RWPE1 (cell line): ENCODE data around the gene ASB6.
A peak's percentile ranks its signal among the peaks of the same experiment; 100 is the strongest.

Experiments used
- CTCF ChIA-PET: fragments of 350-600 bp; sonication (Branson Sonifier 250); formaldehyde crosslinking; extraction: SDS; loops from one replicate; lab custom pipeline; 2021; lab: Yijun Ruan, JAX
- POLR2A ChIA-PET: fragments of 400-600 bp; formaldehyde crosslinking; extraction: SDS; loops from one replicate; lab custom pipeline; 2020; ENCODE audit warnings: antibody characterized with exemption; ENCODE audit not compliant: low non-redundant PET; lab: Yijun Ruan, JAX
- DNase-seq: peaks from one replicate; pipeline ENCODE4 v3.0.0; 2012; ENCODE audit warnings: low spot score
- H3K27ac ChIP-seq: fragments of 450-650 bp; 2 replicates; pipeline ENCODE4 v1.5.1; 2017
- CTCF ChIP-seq: fragments of 450-650 bp; conservative IDR thresholded peaks from 2 replicates; pipeline ENCODE4 v1.5.1; 2017; ENCODE audit warnings: low read depth, mild to moderate bottlenecking

The ASB6 gene

GRCh38 chr9:129671519-129671918, 29.6 kb upstream of the ASB6 start:
- ChIA-PET CTCF (interaction anchor here (0.9 to 1.0 kb wide), 2 partner anchors 49 to 66 kb away, joined by 3 to 4 read pairs; no protein-coding TSS in a partner anchor), POLR2A (no interaction called here)
- H3K27ac ChIP-seq: no peak overlapping the region
- no peak for TF ChIP-seq CTCF
- no peak for DNase-seq

DNA sequence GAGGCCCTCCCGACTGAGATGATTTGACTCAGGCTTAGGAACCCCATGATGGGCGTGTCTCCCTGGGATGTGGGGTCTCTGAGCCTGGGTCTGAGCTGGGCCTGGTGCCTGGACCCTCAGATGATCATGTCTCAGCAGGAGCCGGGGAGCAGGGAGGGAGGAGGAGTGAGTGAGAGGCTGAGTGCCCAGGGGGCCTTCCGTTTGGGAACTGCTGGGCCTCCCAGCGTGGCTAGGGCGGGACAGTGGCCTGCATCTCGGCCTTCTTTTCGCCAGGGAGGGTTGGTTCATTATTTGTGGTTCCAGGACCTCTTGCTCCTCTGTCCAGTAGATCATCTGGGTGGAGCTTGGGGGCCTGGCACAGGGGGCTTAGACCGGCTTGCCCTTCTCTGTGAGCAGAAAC, 29.1 kb upstream of the ASB6 start:
- ChIA-PET POLR2A (no interaction called here), CTCF (interaction anchor here (1.0 kb wide), 1 partner anchor 50 kb away, joined by 3 read pairs; no protein-coding TSS in a partner anchor)
- no peak overlapping the region for H3K27ac ChIP-seq
- no peak for DNase-seq
- no peak for TF ChIP-seq CTCF

- no peak overlapping the region for H3K27ac ChIP-seq
- TF ChIP-seq CTCF: no peak
- ChIA-PET POLR2A (no interaction called here), CTCF (no interaction called here)
- DNase-seq: no peak
Observed at GRCh38 chr9:129669946-129670345, 28.0 kb upstream of the ASB6 start.

DNA sequence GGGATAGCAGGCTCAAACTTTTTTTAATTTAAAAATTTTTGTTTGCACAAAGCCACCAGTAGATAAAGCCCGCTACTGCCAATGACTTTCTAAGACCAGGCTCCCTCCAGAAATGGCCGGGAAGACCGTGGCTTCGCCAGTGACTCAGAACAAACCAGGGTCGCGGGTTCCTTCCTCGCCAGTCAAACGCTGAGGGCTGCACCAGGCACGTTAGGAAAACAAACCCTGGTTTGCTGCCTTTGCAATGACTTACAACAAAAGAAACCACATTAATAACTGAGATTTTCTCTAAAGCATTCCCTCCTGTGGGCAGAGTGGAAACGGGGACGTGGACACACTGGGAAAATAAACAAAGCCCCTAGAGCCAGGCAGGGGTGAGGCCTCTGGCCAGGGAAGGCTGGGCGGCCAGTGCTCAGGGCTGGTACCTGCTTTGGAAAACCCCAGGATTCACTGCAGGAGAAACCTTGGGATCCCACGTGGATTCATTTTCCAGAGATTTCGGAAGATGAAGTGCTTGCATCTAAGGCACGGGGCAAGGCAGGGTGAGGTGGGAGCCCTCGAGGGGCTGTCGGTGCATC, 27.3 kb upstream of the ASB6 start:
- CTCF ChIA-PET: no interaction called here
- no peak for DNase-seq
- POLR2A ChIA-PET: no interaction called here
- TF ChIP-seq CTCF: no peak
- H3K27ac ChIP-seq: peak overlapping the region; percentile 1; the same call in 1 of the 2 replicates

GRCh38 chr9:129667850-129668249, 25.9 kb upstream of the ASB6 start:
- ChIA-PET POLR2A (interaction anchor here (0.6 kb wide), 1 partner anchor 75 kb away, joined by 3 read pairs; no protein-coding TSS in a partner anchor), CTCF (interaction anchor here (0.9 to 1.1 kb wide), 2 partner anchors 17 to 123 kb away, joined by 4 read pairs; no protein-coding TSS in a partner anchor)
- TF ChIP-seq CTCF: no peak
- no peak for DNase-seq
- no peak overlapping the region for H3K27ac ChIP-seq

DNA sequence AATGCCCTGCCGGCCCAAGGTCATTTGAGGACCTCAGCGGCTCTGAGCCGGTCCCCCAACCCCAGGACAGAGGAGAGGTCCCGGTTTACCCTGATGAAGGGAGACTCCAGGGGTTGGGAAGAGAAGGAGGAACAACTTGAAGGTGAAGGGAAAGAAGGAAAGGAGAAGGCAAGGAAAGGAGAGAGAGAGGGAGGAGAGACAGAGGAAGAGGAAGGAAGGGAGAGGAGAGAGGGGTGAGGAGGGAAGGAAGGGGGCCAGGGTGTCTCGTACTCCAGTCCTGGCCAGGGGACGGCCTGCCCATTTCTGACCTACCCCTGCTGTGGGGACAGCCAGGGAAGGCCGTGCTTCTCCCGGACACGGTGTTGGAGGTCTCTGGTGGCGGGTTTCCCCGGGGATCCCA, 25.4 kb upstream of the ASB6 start:
- no peak for DNase-seq
- no peak overlapping the region for H3K27ac ChIP-seq
- POLR2A ChIA-PET: interaction anchor here (0.6 kb wide), 1 partner anchor 75 kb away, joined by 3 read pairs; no protein-coding TSS in a partner anchor
- no peak for TF ChIP-seq CTCF
- CTCF ChIA-PET: interaction anchor here (0.9 to 1.1 kb wide), 2 partner anchors 18 to 123 kb away, joined by 4 read pairs; no protein-coding TSS in a partner anchor
